Endodermal cell (in vitro differentiated cells): ENCODE results near the gene EXD3. TPM values are rescaled to one million over a fixed set of nuclear protein-coding genes. Genes with fewer than 3 reads are reported as not detected.

Source experiments
- DNase-seq: peaks from one replicate; pipeline ENCODE4 v3.0.0-alpha.2; 2017
- H3K27ac ChIP-seq: 2 replicates; pipeline ENCODE4 v1.5.1; 2013; ENCODE audit warnings: mild to moderate bottlenecking, low read depth, low read length, moderate library complexity
- H3K27me3 ChIP-seq: 2 replicates; pipeline ENCODE4 v1.6.1; 2013; ENCODE audit warnings: mild to moderate bottlenecking, low read length, moderate library complexity; ENCODE audit not compliant: insufficient read depth, control insufficient read depth, poor library complexity, severe bottlenecking
- H3K36me3 ChIP-seq: 2 replicates; pipeline ENCODE4 v1.7.0; 2013; ENCODE audit warnings: mild to moderate bottlenecking, low read length, moderate library complexity; ENCODE audit not compliant: control insufficient read depth, insufficient read depth
- H3K4me1 ChIP-seq: one replicate; pipeline ENCODE4 v1.7.0; 2013; ENCODE audit warnings: low read length; ENCODE audit not compliant: control insufficient read depth, insufficient read depth
- H3K4me3 ChIP-seq: 2 replicates; pipeline ENCODE4 v1.5.1; 2013; ENCODE audit warnings: mild to moderate bottlenecking, low read length, moderate library complexity
- H3K9ac ChIP-seq: 2 replicates; pipeline ENCODE4 v1.6.1; 2013; ENCODE audit warnings: mild to moderate bottlenecking, low read length, moderate library complexity; ENCODE audit not compliant: poor library complexity, severe bottlenecking; ENCODE audit errors: extremely low read depth
- H3K9me3 ChIP-seq: 2 replicates; pipeline ENCODE4 v1.6.1; 2013; ENCODE audit warnings: mild to moderate bottlenecking, low read length, moderate library complexity; ENCODE audit not compliant: control insufficient read depth
- H3K27ac Mint-ChIP-seq: 2 replicates; pipeline ENCODE4 v1.8.0; 2020; ENCODE audit warnings: mixed read lengths
- H3K27me3 Mint-ChIP-seq: 2 replicates; pipeline ENCODE4 v1.8.0; 2021; ENCODE audit warnings: mild to moderate bottlenecking, mixed read lengths; ENCODE audit not compliant: insufficient read depth
- H3K36me3 Mint-ChIP-seq: 2 replicates; pipeline ENCODE4 v1.8.0; 2020; ENCODE audit warnings: low read depth, mixed read lengths
- H3K4me1 Mint-ChIP-seq: 2 replicates; pipeline ENCODE4 v1.8.0; 2020; ENCODE audit warnings: mixed read lengths
- H3K4me3 Mint-ChIP-seq: 2 replicates; pipeline ENCODE4 v1.8.0; 2020; ENCODE audit warnings: mild to moderate bottlenecking, moderate library complexity, mixed read lengths
- H3K9me3 Mint-ChIP-seq: 2 replicates; pipeline ENCODE4 v1.8.0; 2020; ENCODE audit warnings: mild to moderate bottlenecking, mixed read lengths
- CTCF ChIP-seq: fragments of 200-600 bp; sonication (generic); conservative IDR thresholded peaks from 2 replicates; pipeline ENCODE4 v1.5.0; 2021; ENCODE audit warnings: antibody characterized with exemption, mild to moderate bottlenecking
- WGBS, 2 experiments: methylation state at CpG; one replicate each; pipeline versions ENCODE4 v1.1.5 to v1.1.7; 2013; ENCODE audit warnings: missing lambda C conversion rate in 2 of 2, mixed read lengths in 1 of 2; ENCODE audit not compliant: insufficient coverage in 1 of 2, insufficient read length in 1 of 2; 5-methylcytosine and 5-hydroxymethylcytosine counted together
- total RNA-seq, 2 donors: library from RNA; stranded (reverse); fragmentation: NEBNext Ultra II Directional in 1 of 2; extraction: Animal tissue kit (Norgen Biotek cat#: 25700) in 1 of 2; gene quantifications; 2 replicates in 1 of 2; 3 replicates in 1 of 2; pipeline ENCODE4 v1.2.1, GENCODE V29; 2021

The EXD3 gene
- total RNA-seq, 2 donors from 2014 or later: 15.5 to 31.0 TPM

GRCh38 chr9:137313326-137313936, 109.5 kb downstream of the EXD3 start:
- WGBS, 2 experiments: 90 to 95% methylated on average over 7 to 9 of the region's 9 CpGs
- no peaks in the 10 kb centered on the region for H3K27me3 ChIP-seq
- no peak overlapping the region for H3K4me3 Mint-ChIP-seq
- no peaks in the 10 kb centered on the region for H3K9me3 Mint-ChIP-seq
- H3K27ac Mint-ChIP-seq: no peak overlapping the region
- H3K27me3 Mint-ChIP-seq: no peaks in the 10 kb centered on the region
- peaks cover 5% of the 10 kb centered on the region for H3K4me1 ChIP-seq
- H3K27ac ChIP-seq: no peak overlapping the region
- no peak for TF ChIP-seq CTCF
- H3K9me3 ChIP-seq: no peaks in the 10 kb centered on the region
- H3K4me1 Mint-ChIP-seq: no peaks in the 10 kb centered on the region
- no peak overlapping the region for H3K9ac ChIP-seq
- H3K36me3 ChIP-seq: no peaks in the 10 kb centered on the region
- H3K36me3 Mint-ChIP-seq: no peaks in the 10 kb centered on the region
- DNase-seq: peak; percentile 53
- no peak overlapping the region for H3K4me3 ChIP-seq

GRCh38 chr9:137312852-137313325, 110.1 kb downstream of the EXD3 start:
- H3K4me3 ChIP-seq: no peak overlapping the region
- Mint-ChIP-seq H3K36me3 (no peaks in the 10 kb centered on the region), H3K27ac (no peak overlapping the region), H3K9me3 (no peaks in the 10 kb centered on the region), H3K4me1 (no peaks in the 10 kb centered on the region), H3K4me3 (no peak overlapping the region), H3K27me3 (no peaks in the 10 kb centered on the region)
- no peaks in the 10 kb centered on the region for H3K27me3 ChIP-seq
- no peaks in the 10 kb centered on the region for H3K36me3 ChIP-seq
- H3K9me3 ChIP-seq: no peaks in the 10 kb centered on the region
- peak; percentile 46 for DNase-seq
- WGBS, 2 experiments: 85 to 96% methylated on average over 5 to 6 of the region's 6 CpGs
- no peak overlapping the region for H3K27ac ChIP-seq
- H3K4me1 ChIP-seq: peaks cover 5% of the 10 kb centered on the region
- H3K9ac ChIP-seq: no peak overlapping the region
- no peak for TF ChIP-seq CTCF

- no peaks in the 10 kb centered on the region for H3K9me3 ChIP-seq
- H3K27ac Mint-ChIP-seq: no peak overlapping the region
- peak; percentile 43 for DNase-seq
- H3K4me3 ChIP-seq: no peak overlapping the region
- H3K27me3 ChIP-seq: no peaks in the 10 kb centered on the region
- peaks cover 5% of the 10 kb centered on the region for H3K4me1 ChIP-seq
- no peaks in the 10 kb centered on the region for H3K36me3 ChIP-seq
- H3K27ac ChIP-seq: no peak overlapping the region
- H3K36me3 Mint-ChIP-seq: no peaks in the 10 kb centered on the region
- H3K9me3 Mint-ChIP-seq: no peaks in the 10 kb centered on the region
- H3K27me3 Mint-ChIP-seq: no peaks in the 10 kb centered on the region
- no peak overlapping the region for H3K4me3 Mint-ChIP-seq
- 89 to 92% methylated on average over 9 to 28 of the region's 28 CpGs for WGBS, 2 experiments
- peaks cover 2% of the 10 kb centered on the region for H3K4me1 Mint-ChIP-seq
- TF ChIP-seq CTCF: no peak
- no peak overlapping the region for H3K9ac ChIP-seq
Observed at GRCh38 chr9:137311986-137312851, 110.7 kb downstream of the EXD3 start.
